ENCODE results near the gene TCF4.

The TCF4 gene

DNA sequence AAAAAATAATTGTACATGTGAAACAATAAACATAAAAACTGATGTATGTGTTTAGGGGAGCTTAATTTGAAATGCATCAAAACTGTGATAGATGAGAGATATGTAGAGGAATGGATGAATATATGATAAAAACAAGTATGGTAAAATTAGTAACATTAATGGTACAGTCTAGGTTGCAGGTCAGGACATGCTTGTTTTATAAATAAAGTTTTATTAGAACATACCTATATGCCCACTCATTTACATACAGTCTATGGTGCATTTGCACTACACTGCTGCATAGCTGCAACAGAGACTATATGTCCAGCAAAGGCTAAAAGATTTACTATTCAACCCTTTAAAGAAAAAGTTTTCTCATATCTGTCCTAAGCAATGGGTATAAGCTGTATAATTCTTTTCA is 392.1 kb downstream of the TCF4 start:
- no peak for DNase-seq (ENCODE audit: low spot score)
- no peak for TF ChIP-seq CTCF (IDR thresholded peaks at IDR 0.05; ENCODE audit: extremely low read depth, insufficient read depth, missing control alignments)
- in situ Hi-C loops (cut with MboI; ENCODE audit: low pct_unique_long_range_greater_than_20kb, low sequenced_read_pairs, unreplicated experiment): no loop called here

DNA sequence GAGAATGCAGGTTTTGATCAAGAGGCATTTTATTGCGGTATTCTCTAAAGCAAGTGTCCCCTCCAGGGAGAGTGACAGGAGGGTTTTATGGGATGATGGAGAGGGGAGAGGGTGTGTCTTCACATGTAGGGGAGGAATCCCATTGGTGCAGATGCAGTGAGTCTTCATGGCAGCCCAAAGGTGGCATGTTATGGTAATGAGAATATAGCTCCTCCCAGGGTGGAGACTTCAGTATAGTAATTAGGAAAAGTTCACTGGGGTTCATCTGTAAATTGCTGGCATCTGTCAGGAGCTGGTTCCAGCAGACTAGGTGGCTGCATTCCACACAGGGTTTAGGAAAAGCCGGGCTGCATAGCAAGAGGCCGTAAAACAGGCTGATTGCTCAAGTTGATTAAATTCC is 398.0 kb downstream of the TCF4 start:
- no peak for DNase-seq (ENCODE audit: low spot score)
- in situ Hi-C loops (cut with MboI; ENCODE audit: low pct_unique_long_range_greater_than_20kb, low sequenced_read_pairs, unreplicated experiment): no loop called here
- TF ChIP-seq CTCF (IDR thresholded peaks at IDR 0.05; ENCODE audit: extremely low read depth, insufficient read depth, missing control alignments): no peak

GRCh38 chr18:55186588-55186987 is 401.4 kb downstream of the TCF4 start:
- in situ Hi-C loops (cut with MboI; ENCODE audit: low pct_unique_long_range_greater_than_20kb, low sequenced_read_pairs, unreplicated experiment): no loop called here
- TF ChIP-seq CTCF (IDR thresholded peaks at IDR 0.05; ENCODE audit: extremely low read depth, insufficient read depth, missing control alignments): no peak
- no peak for DNase-seq (ENCODE audit: low spot score)

GRCh38 chr18:55185391-55185790 is 402.6 kb downstream of the TCF4 start:
- in situ Hi-C loops (cut with MboI; ENCODE audit: low pct_unique_long_range_greater_than_20kb, low sequenced_read_pairs, unreplicated experiment): no loop called here
- DNase-seq (ENCODE audit: low spot score): no peak
- TF ChIP-seq CTCF (IDR thresholded peaks at IDR 0.05; ENCODE audit: extremely low read depth, insufficient read depth, missing control alignments): no peak

DNA sequence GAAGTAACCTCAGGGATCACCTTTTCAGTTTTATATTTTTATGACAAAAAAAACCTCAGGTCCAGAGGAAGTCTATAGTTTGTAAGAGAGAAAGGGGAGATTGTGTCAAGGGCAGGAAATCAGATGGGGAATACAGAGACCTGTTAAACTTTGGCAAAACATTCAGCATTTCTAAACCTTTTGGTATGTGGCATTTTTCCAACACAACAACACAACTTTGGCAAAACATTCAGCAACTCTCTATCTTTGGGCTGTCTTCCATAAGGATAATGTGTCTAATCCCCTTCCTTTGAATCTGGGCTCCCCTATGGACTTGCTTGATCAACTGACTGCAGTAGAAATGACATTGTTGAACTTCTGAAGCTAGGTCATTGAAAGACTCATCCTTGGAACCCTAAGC is 408.2 kb downstream of the TCF4 start:
- no peak for TF ChIP-seq CTCF (IDR thresholded peaks at IDR 0.05; ENCODE audit: extremely low read depth, insufficient read depth, missing control alignments)
- DNase-seq (ENCODE audit: low spot score): no peak
- in situ Hi-C loops (cut with MboI; ENCODE audit: low pct_unique_long_range_greater_than_20kb, low sequenced_read_pairs, unreplicated experiment): no loop called here

- no peak for DNase-seq (ENCODE audit: low spot score)
- no peak for TF ChIP-seq CTCF (IDR thresholded peaks at IDR 0.05; ENCODE audit: extremely low read depth, insufficient read depth, missing control alignments)
- in situ Hi-C loops (cut with MboI; ENCODE audit: low pct_unique_long_range_greater_than_20kb, low sequenced_read_pairs, unreplicated experiment): no loop called here
Observed at GRCh38 chr18:55179425-55179824, 408.6 kb downstream of the TCF4 start.

DNA sequence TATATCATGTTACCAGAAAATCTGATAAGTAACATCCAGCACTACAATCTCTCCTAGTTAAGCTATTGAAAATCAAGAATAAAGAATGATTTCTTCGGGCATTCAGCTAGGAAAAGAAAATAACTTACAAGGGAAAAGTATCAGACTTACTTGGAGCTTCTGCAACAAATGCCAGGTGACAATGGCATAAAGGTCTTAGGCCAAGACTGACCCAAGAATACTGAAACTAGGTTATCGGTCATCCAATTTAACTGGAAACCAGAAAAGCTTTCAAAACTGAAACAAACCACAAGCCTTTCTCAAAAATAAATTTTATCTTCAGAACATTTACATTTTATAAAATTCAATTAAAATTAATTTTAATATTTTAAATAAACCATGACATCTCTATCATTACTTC is 414.7 kb downstream of the TCF4 start:
- in situ Hi-C loops (cut with MboI; ENCODE audit: low pct_unique_long_range_greater_than_20kb, low sequenced_read_pairs, unreplicated experiment): no loop called here
- TF ChIP-seq CTCF (IDR thresholded peaks at IDR 0.05; ENCODE audit: extremely low read depth, insufficient read depth, missing control alignments): no peak
- DNase-seq (ENCODE audit: low spot score): no peak

Measured in GM13977 (cell line).